GM18951 (cell line): Measurements from ENCODE around the gene SLC16A1.
"Not testable (repeated sequence)": the region's sequence is repeated elsewhere in the genome, so short reads cannot be mapped to it uniquely, and the experiment has no call there.

Experiments
- POLR2A ChIP-seq: IDR thresholded peaks from 4 replicates; pipeline ENCODE4 v1.6.1; 2011; ENCODE audit warnings: mild to moderate bottlenecking; ENCODE audit not compliant: insufficient read length, insufficient read depth; ENCODE audit errors: extremely low read depth
- in situ Hi-C: fragments of 300-500 bp; cut with MboI; formaldehyde crosslinking; loops from one replicate; pipeline ENCODE4 v1.12.0; 2022; ENCODE audit warnings: low sequenced_read_pairs, mixed read lengths, inconsistent platforms; ENCODE audit not compliant: unreplicated experiment

The SLC16A1 gene

GRCh38 chr1:112983537-112984131 lies 27.6 kb upstream of the SLC16A1 start:
- in situ Hi-C loops: no loop called here
- TF ChIP-seq POLR2A: no peak

GRCh38 chr1:112982853-112983536 lies 27.0 kb upstream of the SLC16A1 start:
- in situ Hi-C loops: no loop called here
- TF ChIP-seq POLR2A: no peak

DNA sequence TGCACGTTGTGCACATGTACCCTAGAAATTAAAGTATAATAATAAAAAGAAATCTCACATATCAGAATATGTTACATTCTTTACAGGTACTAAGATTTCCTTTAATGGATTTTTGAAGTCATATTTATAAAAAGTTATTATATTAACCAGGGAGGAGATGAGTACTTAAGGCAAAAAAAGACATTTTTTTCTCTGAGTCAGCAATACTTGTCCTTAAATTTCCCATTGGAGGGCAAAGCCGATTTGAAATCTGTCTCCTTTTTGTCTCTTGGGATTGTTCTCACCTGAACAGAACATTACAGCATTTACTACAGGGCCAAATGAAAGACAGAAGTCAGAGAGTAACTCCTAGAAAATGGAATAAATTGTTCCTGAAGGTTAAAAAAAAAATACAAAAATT lies 26.3 kb upstream of the SLC16A1 start:
- TF ChIP-seq POLR2A: no peak
- in situ Hi-C loops: no loop called here

GRCh38 chr1:112981834-112982233 lies 25.8 kb upstream of the SLC16A1 start:
- in situ Hi-C loops: not testable (repeated sequence)

GRCh38 chr1:112981426-112981825 lies 25.4 kb upstream of the SLC16A1 start:
- in situ Hi-C loops: no loop called here
- TF ChIP-seq POLR2A: no peak

GRCh38 chr1:112975336-112975735 lies 19.3 kb upstream of the SLC16A1 start:
- in situ Hi-C loops: no loop called here

GRCh38 chr1:112974646-112975045 lies 18.6 kb upstream of the SLC16A1 start:
- no peak for TF ChIP-seq POLR2A
- in situ Hi-C loops: no loop called here

More at GRCh38 chr1:112975336-112975735, 19.3 kb upstream of the SLC16A1 start:
- no peak for TF ChIP-seq POLR2A

DNA sequence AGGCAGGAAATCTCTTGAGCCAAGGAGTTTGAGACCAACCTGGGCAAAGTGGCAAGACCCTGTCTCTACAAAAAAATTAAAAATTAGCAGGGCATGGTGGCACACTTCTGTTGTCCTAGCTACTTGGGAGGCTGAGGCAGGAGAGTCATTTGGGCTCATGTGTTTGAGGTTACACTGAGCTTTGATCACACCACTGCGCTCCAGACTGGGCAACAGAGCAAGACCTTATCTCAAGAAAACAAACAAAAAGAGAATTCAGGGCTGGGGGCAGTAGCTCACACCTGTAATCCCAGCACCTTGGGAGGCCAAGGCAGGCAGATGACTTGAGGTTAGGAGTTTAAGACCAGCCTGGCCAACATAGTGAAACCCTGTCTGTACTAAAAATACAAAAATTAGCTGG lies 17.8 kb upstream of the SLC16A1 start:
- no peak for TF ChIP-seq POLR2A

GRCh38 chr1:112971006-112971405 lies 15.0 kb upstream of the SLC16A1 start:
- in situ Hi-C loops: no loop called here
- TF ChIP-seq POLR2A: no peak

More for the DNA sequence above, 17.8 kb upstream of the SLC16A1 start:
- in situ Hi-C loops: no loop called here

DNA sequence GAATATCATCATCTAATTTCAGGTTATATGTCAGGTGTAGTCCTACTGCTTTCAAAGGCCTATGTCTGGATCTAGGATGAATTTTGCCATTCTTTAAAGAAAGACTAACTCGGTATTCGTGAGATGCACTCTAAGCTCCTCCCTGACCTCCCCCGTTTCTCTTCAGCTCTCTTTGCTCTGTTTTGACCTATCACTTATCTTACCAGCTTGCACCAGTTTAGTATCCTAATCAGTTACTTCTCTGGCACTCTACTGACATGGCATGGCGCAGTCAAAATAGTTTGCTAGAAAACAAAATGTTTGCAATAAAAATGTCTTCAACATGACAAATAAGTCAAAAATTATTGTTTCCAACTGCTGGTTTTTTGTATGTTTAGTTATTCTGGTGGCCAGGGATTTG lies 8.4 kb upstream of the SLC16A1 start:
- no peak for TF ChIP-seq POLR2A
- in situ Hi-C loops: no loop called here

DNA sequence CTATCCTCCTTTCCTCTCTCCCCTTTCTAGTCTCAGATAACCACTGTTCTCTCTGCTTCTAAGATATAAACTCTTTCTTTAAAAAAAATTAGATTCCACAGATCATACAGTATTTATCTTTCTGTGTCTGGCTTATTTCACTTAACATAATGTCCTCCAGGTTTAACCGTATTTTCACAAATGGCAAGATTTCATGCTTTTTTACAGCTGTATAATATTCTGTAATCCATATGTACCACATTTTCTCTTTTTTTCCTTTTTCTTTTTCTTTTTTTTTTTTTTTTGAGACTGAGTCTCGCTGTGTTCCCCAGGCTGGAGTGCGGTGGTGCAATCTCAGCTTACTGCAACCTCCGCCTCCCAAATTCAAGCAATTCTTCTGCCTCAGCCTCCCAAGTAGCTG lies 5.1 kb upstream of the SLC16A1 start:
- TF ChIP-seq POLR2A: no peak

DNA sequence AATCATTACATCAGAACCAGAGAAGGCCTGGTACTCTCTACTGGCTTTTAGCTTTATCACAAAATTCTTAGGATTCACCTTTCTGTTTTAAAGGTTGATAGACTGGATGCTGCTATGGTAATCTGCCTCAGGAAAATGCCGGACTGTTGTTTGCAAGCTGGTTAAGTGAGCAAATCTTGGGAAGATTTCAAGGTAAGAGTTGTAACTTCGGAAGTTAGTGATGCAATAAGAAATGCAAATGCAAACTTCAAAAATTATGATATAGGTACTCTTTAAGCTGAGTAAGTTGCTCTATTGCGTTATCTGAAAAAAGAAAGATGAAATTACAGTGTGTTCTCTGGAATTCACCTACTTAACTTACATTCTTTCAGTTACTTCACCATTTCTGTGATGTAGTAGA lies 4.4 kb upstream of the SLC16A1 start:
- in situ Hi-C loops: no loop called here
- no peak for TF ChIP-seq POLR2A

More for the DNA sequence above, 5.1 kb upstream of the SLC16A1 start:
- in situ Hi-C loops: no loop called here

GRCh38 chr1:112958236-112958635 lies 2.2 kb upstream of the SLC16A1 start:
- in situ Hi-C loops: not testable (repeated sequence)

GRCh38 chr1:112957133-112957812 lies 1.3 kb upstream of the SLC16A1 start:
- in situ Hi-C loops: no loop called here

More at GRCh38 chr1:112957133-112957812, 1.3 kb upstream of the SLC16A1 start:
- no peak for TF ChIP-seq POLR2A
